GM12891 (cell line): ENCODE measurements around the gene FKBP3. TPM values are rescaled to one million over a fixed set of nuclear protein-coding genes. Genes with fewer than 3 reads are reported as not detected.

Experiments used
- DNase-seq: peaks from one replicate; pipeline ENCODE4 v3.0.0; 2011; ENCODE audit warnings: low spot score; ENCODE audit not compliant: insufficient read length
- FAIRE-seq: peaks from 2 replicates; lab custom pipeline; 2011; peaks lifted over from hg19 to GRCh38; lab: Jason Lieb, UNC
- PAX5 ChIP-seq: IDR thresholded peaks from 2 replicates; pipeline ENCODE4 v1.6.1; 2011; ENCODE audit warnings: low read length, moderate library complexity, mild to moderate bottlenecking; ENCODE audit not compliant: insufficient read depth, severe bottlenecking
- POLR2A ChIP-seq: IDR thresholded peaks from 2 replicates; pipeline ENCODE4 v1.6.1; 2011; ENCODE audit warnings: low read depth, low read length, control low read depth
- POLR2AphosphoS5 ChIP-seq: IDR thresholded peaks from 2 replicates; pipeline ENCODE4 v1.6.1; 2011; ENCODE audit warnings: low read depth, low read length, control low read depth
- POU2F2 ChIP-seq: IDR thresholded peaks from 2 replicates; pipeline ENCODE4 v1.6.1; 2011; ENCODE audit warnings: low read depth, mild to moderate bottlenecking, control low read depth, low read length, moderate library complexity
- SPI1 ChIP-seq: IDR thresholded peaks from 2 replicates; pipeline ENCODE4 v1.6.1; 2011; ENCODE audit warnings: low read depth, low read length, control low read depth
- TAF1 ChIP-seq: IDR thresholded peaks from 2 replicates; pipeline ENCODE4 v1.6.1; 2011; ENCODE audit warnings: low read depth, low read length, control low read depth
- polyA plus RNA-seq: library from polyadenylated mRNA; unstranded; fragments of >200 nt; gene quantifications from one replicate; pipeline ENCODE4 v1.2.1, GENCODE V29; 2012; ENCODE audit warnings: low read depth, missing spikeins, inconsistent platforms; ENCODE audit not compliant: missing spikeins

Gene FKBP3
- polyA plus RNA-seq: 112 TPM

- DNase-seq: peak; percentile 88
- TF ChIP-seq PAX5 (no peak), SPI1 (no peak), TAF1 (peak; percentile 80), POLR2A (peak; percentile 81; the same call in 1 of the 2 replicates), POU2F2 (peak; percentile 80), POLR2AphosphoS5 (peak; percentile 81)
- FAIRE-seq: peak; percentile 90
Measured at GRCh38 chr14:45134051-45134958, at the start of gene FKBP3. Gene FKBP3, minus strand, starts transcription at chr14:45134481. Its CDS starts 25 bp downstream, at chr14:45134456.

GRCh38 chr14:45181806-45182205, 47.5 kb upstream of the FKBP3 start:
- DNase-seq (no peak), FAIRE-seq (no peak)
- TF ChIP-seq POLR2AphosphoS5 (no peak), PAX5 (no peak), TAF1 (no peak), POLR2A (no peak), SPI1 (no peak), POU2F2 (no peak)

- FAIRE-seq (no peak), DNase-seq (no peak)
- no peak for TF ChIP-seq POLR2A
Measured at GRCh38 chr14:45181329-45181728, 47.0 kb upstream of the FKBP3 start.

GRCh38 chr14:45177076-45177475, 42.8 kb upstream of the FKBP3 start:
- DNase-seq (no peak), FAIRE-seq (no peak)

GRCh38 chr14:45169906-45170305, 35.6 kb upstream of the FKBP3 start:
- TF ChIP-seq TAF1: no peak
- no peak for TF ChIP-seq POU2F2
- no peak for TF ChIP-seq POLR2A
- TF ChIP-seq PAX5: no peak
- TF ChIP-seq SPI1: no peak
- no peak for TF ChIP-seq POLR2AphosphoS5
- no peak for FAIRE-seq
- DNase-seq: no peak

More at GRCh38 chr14:45177076-45177475, 42.8 kb upstream of the FKBP3 start:
- TF ChIP-seq POU2F2 (no peak), SPI1 (no peak), TAF1 (no peak), POLR2A (no peak), PAX5 (no peak), POLR2AphosphoS5 (no peak)

- no peak for DNase-seq
- FAIRE-seq: no peak
- TF ChIP-seq PAX5 (no peak), POU2F2 (no peak), SPI1 (no peak), POLR2AphosphoS5 (no peak), TAF1 (no peak), POLR2A (no peak)
Measured at GRCh38 chr14:45156067-45156466, 21.8 kb upstream of the FKBP3 start.

- DNase-seq: no peak
- no peak for FAIRE-seq
Measured at GRCh38 chr14:45150386-45150890, 16.2 kb upstream of the FKBP3 start.

GRCh38 chr14:45149602-45150001, 15.3 kb upstream of the FKBP3 start:
- FAIRE-seq (no peak), DNase-seq (no peak)
- no peak for TF ChIP-seq POU2F2
- no peak for TF ChIP-seq SPI1
- no peak for TF ChIP-seq POLR2AphosphoS5
- no peak for TF ChIP-seq PAX5
- TF ChIP-seq POLR2A: no peak
- no peak for TF ChIP-seq TAF1

More at GRCh38 chr14:45150386-45150890, 16.2 kb upstream of the FKBP3 start:
- TF ChIP-seq POLR2A: no peak
- TF ChIP-seq TAF1: no peak
- no peak for TF ChIP-seq POU2F2
- TF ChIP-seq PAX5: no peak
- TF ChIP-seq POLR2AphosphoS5: no peak
- no peak for TF ChIP-seq SPI1

- FAIRE-seq (peak; percentile 84), DNase-seq (no peak)
- no peak for TF ChIP-seq POLR2A
- no peak for TF ChIP-seq POU2F2
- no peak for TF ChIP-seq PAX5
- no peak for TF ChIP-seq TAF1
- TF ChIP-seq SPI1: no peak
- no peak for TF ChIP-seq POLR2AphosphoS5
Measured at GRCh38 chr14:45145214-45145613, 10.9 kb upstream of the FKBP3 start.
